Stimulated activated CD8-positive, alpha-beta memory T cell treated with anti-CD3 and anti-CD28 coated beads, Interleukin-2, amount 100 ng/mL, for 1 hour (primary cell): ENCODE measurements around the gene ASCL5.
"Not testable (repeated sequence)": the region's sequence is repeated elsewhere in the genome, so short reads cannot be mapped to it uniquely, and the experiment has no call there.

Experiments used
- DNase-seq, 2 donors: peaks; one replicate each; pipeline ENCODE4 v3.0.0-alpha.2; 2020; ENCODE audit warnings: low read depth in 2 of 2

The ASCL5 gene

DNA sequence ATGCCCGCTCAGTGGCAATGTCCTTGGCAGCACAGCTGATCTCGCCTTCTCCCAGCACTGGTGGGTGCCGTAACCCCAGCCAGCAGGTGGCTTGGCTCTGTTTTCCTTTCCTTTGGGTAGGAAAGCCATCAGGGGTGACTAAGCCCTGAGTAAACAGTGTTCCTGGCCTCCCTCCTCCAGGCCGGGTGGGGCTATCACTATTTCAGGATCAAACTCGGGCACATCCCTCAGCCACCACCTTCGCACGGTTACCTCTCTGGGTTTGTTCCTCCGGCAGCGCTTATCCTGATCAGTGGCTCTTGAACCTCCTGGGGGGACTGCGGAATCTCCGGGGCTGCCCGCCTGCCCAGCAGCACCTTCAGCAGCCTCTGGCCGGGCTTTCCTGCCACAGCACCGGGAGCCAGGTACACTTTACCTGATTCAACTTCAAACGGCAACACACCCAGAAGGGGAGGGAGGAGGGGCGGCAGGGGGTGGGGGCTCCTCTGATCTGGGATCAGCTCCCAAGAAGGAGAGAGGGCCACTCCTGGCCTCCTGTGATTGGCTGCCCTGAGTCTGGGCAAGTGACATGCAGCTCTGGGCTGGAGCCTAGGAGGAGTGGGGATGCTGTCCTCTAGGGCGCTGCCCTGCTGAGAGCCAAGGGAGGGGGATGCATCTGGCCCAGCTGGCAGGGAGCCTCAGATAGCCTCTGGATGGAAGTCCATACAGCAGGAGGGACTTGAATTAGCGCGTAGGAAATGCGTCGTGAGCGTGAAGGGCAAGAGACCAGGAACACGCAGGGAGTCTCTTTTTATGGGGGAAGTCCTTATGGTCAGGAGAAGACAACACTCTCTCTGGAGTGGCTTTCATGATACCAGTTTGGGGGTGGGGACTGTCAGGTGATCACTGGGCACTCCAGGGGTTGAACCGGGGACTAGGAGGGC lies at the start of gene ASCL5:
Gene ASCL5 (minus strand): TSS at position 353 of the 923 bp plus-strand sequence. CDS start 11,812 bp downstream, outside the sequence.
- DNase-seq = no peak

GRCh38 chr1:201175820-201176500 lies 49.0 kb upstream of the ASCL5 start:
- no peak for DNase-seq

- no peak for DNase-seq
These were observed 46.8 kb upstream of the ASCL5 start for GRCh38 chr1:201173736-201174135.

- no peak for DNase-seq
These were observed 46.1 kb upstream of the ASCL5 start for GRCh38 chr1:201172999-201173610.

- DNase-seq = no peak
These were observed 45.3 kb upstream of the ASCL5 start for GRCh38 chr1:201172326-201172725.

GRCh38 chr1:201171063-201172036 lies 44.4 kb upstream of the ASCL5 start:
- peak in 1 of 2 donors; percentile 1 for DNase-seq

- DNase-seq = peak; percentile 35 to 38
These were observed 43.6 kb upstream of the ASCL5 start for GRCh38 chr1:201170533-201171062.

GRCh38 chr1:201169971-201170532 lies 43.1 kb upstream of the ASCL5 start:
- DNase-seq = no peak

DNA sequence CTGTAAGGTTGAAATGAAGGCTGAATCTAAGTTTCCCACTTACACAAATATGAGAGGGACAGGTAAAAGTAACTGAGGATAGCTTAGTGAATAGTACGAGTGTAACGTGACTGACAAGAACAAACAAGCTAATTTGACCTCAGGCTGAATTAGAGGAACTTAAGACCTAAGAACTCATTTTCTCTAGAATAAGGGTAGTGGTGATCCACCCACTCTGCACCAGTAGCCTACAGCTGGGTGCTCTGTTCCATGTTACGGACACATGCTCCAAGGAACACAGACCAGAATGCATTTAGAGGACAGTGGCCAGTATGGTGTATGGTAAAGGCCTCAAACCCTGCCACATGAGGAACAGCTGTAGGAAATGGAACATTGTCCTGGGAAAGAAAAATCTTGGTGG lies 42.2 kb upstream of the ASCL5 start:
- DNase-seq = no peak

DNA sequence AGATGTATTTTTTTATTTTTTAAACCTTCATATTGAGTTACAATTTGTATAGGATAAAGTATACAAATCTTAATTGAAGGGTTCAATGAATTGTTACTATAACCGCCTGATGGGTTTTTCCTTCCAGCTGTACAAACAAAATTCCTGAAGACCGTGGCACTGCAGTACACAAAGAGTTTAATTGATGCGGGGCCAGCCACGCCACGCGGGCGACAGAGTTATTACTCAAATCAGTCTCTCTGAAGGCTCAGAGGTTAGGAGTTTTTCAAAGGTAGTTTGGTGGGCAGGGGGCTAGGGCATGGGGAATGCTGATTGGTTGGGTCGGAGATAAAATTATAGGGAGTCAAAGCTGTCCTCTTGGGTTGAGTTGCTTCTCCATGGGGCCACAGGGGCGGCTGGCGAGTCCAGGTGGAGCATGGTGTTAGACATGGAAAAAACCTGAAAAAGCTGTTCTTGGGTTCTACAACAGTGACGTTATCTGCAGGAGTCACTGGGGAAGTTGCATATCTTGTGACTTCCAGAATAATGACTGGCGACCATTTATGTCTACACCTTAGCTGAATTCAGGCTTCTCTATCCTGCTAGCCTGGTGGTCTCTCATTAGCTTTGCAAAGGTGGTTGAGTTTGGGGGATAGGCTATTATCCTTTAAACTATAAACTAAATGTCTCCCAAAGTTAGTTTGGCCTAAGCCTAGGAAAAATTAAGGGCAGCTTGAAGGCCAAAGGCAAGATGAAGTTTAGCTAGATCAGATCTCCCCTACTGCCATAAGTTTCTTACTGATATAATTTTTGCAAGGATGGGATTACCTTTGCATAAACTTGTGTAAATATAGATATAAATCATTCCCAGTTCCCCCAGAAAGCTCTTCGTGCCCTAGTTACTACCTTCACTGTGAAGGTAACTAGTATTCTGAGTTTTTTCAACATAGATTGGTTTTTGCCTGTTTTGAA lies 40.3 kb upstream of the ASCL5 start:
- DNase-seq = no peak

DNA sequence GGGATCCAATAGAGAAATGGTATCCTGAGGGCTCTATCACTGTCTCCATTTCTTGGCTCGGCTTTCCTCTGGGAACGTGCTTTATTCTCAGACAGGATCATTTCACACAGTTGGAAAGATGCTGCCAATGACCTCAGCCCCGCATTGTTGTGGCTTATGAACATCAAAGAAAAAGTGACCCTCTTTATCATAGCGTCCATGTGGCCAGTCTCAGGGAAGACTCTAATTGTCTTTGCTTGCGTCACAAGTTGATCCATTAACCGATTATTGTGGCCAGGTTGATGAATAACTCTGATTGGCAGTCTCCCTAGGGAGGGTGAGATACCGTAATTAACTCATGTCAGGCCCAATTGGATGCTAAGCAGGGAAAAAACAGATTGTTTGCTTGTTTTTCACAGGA lies 37.7 kb upstream of the ASCL5 start:
- no peak for DNase-seq

DNA sequence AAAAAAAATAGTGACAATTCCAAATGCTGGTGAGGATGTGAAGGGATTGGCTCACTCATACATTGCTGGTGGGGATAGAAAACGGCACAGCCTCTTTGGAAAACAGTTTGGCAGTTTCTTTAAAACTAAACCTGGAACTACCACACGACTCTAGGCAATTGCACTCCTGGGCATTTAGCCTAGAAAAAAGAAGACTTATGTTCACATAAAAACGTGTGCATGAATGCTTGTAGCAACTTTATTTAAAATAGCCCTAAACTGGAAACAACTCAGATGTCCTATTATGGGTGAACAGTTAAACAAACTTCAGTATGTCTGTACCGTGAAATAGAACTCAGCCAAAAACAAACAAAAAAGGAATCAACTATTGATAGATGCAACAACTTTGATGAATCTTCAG lies 36.7 kb upstream of the ASCL5 start:
- no peak for DNase-seq

GRCh38 chr1:201163036-201163435 lies 36.1 kb upstream of the ASCL5 start:
- not testable (repeated sequence) for DNase-seq

- no peak for DNase-seq
These were observed 31.0 kb upstream of the ASCL5 start for GRCh38 chr1:201157949-201158348.

- no peak for DNase-seq
These were observed 29.8 kb upstream of the ASCL5 start for GRCh38 chr1:201156819-201157218.

DNA sequence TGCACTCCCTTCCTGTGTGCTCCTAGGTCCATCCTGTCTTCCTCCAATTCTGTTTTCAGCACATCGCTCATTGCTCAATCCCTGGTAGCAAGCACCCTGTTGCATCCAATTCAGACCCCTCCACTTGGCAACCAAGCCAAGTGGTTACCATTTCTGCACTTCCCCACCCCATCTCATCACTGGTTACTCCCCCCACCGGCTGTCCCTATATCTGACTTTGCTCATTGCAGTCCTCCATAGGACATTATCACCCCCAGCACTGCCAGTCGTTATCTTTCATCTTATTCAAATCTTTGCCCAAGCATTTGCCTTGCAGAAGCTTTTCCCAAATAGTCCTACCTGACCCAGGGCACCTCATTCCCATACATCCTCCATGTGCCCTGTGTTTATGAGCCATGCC lies 29.4 kb upstream of the ASCL5 start:
- no peak for DNase-seq

DNA sequence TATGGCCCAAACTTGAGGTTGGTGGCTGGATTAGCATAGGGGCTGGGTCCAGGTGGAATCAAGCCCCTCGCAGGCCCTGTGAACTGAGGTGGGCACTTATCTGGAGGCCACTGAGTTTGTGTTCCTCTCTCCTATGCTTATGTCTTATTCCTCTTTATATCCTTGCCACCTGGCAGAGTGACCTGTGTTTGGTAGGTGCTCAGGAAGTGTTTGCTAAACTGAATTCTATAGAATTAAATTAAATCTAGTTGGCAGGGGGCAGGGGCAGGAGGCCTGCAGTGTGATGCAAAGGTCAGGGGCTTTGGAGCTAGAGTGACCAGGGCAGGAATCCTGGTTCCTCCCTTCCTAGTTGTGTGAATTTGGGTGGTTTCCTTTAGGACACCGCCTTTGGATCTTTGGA lies 28.4 kb upstream of the ASCL5 start:
- DNase-seq = no peak

DNA sequence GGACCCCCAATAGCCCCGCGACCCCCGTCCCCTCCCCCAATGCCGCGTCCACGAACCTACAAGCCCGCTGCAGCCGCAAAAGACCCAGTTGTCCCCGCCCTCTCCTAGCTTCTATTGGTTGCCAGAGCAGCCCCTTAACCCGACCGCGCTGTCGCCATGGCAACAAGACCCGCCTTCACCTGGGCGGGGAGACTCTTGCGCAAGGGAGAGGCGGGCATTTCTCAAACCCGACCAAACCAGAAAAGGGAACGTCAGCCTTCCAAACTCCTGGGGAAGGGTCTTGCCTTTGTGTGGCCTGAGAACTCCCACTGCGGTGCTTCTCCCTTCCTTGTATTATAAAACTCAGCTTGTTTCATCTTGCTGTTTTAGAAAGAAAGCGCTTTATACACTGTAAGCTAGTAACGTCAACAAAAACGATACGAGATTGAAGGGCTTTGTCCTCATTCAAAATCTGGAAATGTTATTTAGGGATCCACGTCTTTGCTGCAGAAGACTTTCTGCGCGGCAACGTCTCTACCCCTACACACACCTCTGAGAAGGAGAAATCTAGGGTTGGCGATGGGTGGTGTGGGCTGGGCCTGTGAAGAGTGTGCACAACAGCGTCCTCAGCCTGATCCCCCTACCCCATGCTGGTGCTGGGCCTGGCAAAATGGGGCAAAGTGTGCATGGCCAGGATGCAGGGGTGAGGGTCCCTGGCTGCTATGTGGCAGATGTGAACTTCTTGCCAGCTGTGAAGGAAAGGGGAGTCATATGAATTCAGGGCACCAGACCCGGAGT lies 27.6 kb upstream of the ASCL5 start, which contains the start of gene TMEM9:
Gene TMEM9 (minus strand): TSS at position 86 of the 777 bp plus-strand sequence. CDS start 551 bp downstream, outside the sequence.
- DNase-seq = peak; percentile 97 to 98
